ENCODE data around the gene GABRD.

GABRD gene

GRCh38 chr1:2020310-2020655, 1.1 kb downstream of the GABRD start:
- Histone ChIP-seq H3K9me3 (ENCODE audit: control insufficient read depth, insufficient read depth, low read length) (no peaks in the 10 kb centered on the region), H3F3A (ENCODE audit: control insufficient read depth, insufficient read depth) (no peaks in the 10 kb centered on the region), H3K27me3 (ENCODE audit: control insufficient read depth, low read length) (no peaks in the 10 kb centered on the region), H3K4me2 (ENCODE audit: low read length) (no peak overlapping the region), H3K79me2 (ENCODE audit: control insufficient read depth, low read length) (no peaks in the 10 kb centered on the region), H4K20me1 (ENCODE audit: control insufficient read depth, insufficient read depth, low read depth, low read length) (no peaks in the 10 kb centered on the region), H3K4me3 (ENCODE audit: low read length) (no peak overlapping the region), H3K9me2 (replicated peaks; ENCODE audit: control insufficient read depth, low read length) (no peaks in the 10 kb centered on the region), H3K4me1 (ENCODE audit: control insufficient read depth, low read length) (no peaks in the 10 kb centered on the region), H3K36me3 (ENCODE audit: control insufficient read depth, low read length) (no peaks in the 10 kb centered on the region), H3K27ac (ENCODE audit: low read depth, low read length) (no peak overlapping the region)
- TF ChIP-seq EZH2phosphoT487 (IDR thresholded peaks at IDR 0.05; ENCODE audit: borderline replicate concordance, low read length) (no peak), CTCF (IDR thresholded peaks at IDR 0.05; ENCODE audit: low read depth, low read length, poor library complexity, severe bottlenecking) (no peak)

- H3K4me3 ChIP-seq (ENCODE audit: low read length), result no peak overlapping the region
- no peaks in the 10 kb centered on the region for H3K9me3 ChIP-seq (ENCODE audit: control insufficient read depth, insufficient read depth, low read length)
- no peaks in the 10 kb centered on the region for H3K36me3 ChIP-seq (ENCODE audit: control insufficient read depth, low read length)
- H3K4me1 ChIP-seq (ENCODE audit: control insufficient read depth, low read length), result no peaks in the 10 kb centered on the region; the same call in 1 of the 2 replicates
- H3K27ac ChIP-seq (ENCODE audit: low read depth, low read length), result no peak overlapping the region
- H3K79me2 ChIP-seq (ENCODE audit: control insufficient read depth, low read length), result no peaks in the 10 kb centered on the region
- no peaks in the 10 kb centered on the region for H3K27me3 ChIP-seq (ENCODE audit: control insufficient read depth, low read length)
- H3K4me2 ChIP-seq (ENCODE audit: low read length), result no peak overlapping the region
- no peaks in the 10 kb centered on the region for H3F3A ChIP-seq (ENCODE audit: control insufficient read depth, insufficient read depth)
- H4K20me1 ChIP-seq (ENCODE audit: control insufficient read depth, insufficient read depth, low read depth, low read length), result no peaks in the 10 kb centered on the region
- TF ChIP-seq EZH2phosphoT487 (IDR thresholded peaks at IDR 0.05; ENCODE audit: borderline replicate concordance, low read length) (no peak), CTCF (IDR thresholded peaks at IDR 0.05; ENCODE audit: low read depth, low read length, poor library complexity, severe bottlenecking) (no peak)
- no peaks in the 10 kb centered on the region for H3K9me2 ChIP-seq (replicated peaks; ENCODE audit: control insufficient read depth, low read length)
Observed at GRCh38 chr1:2021550-2021949, 2.4 kb downstream of the GABRD start.

GRCh38 chr1:2022063-2022770, 3.1 kb downstream of the GABRD start:
- Histone ChIP-seq H3K27me3 (ENCODE audit: control insufficient read depth, low read length) (no peaks in the 10 kb centered on the region), H3K36me3 (ENCODE audit: control insufficient read depth, low read length) (no peaks in the 10 kb centered on the region), H3K9me2 (replicated peaks; ENCODE audit: control insufficient read depth, low read length) (no peaks in the 10 kb centered on the region), H3K27ac (ENCODE audit: low read depth, low read length) (no peak overlapping the region), H3F3A (ENCODE audit: control insufficient read depth, insufficient read depth) (no peaks in the 10 kb centered on the region), H3K4me2 (ENCODE audit: low read length) (no peak overlapping the region), H3K79me2 (ENCODE audit: control insufficient read depth, low read length) (no peaks in the 10 kb centered on the region), H3K4me1 (ENCODE audit: control insufficient read depth, low read length) (no peaks in the 10 kb centered on the region; the same call in 1 of the 2 replicates), H4K20me1 (ENCODE audit: control insufficient read depth, insufficient read depth, low read depth, low read length) (no peaks in the 10 kb centered on the region), H3K9me3 (ENCODE audit: control insufficient read depth, insufficient read depth, low read length) (no peaks in the 10 kb centered on the region), H3K4me3 (ENCODE audit: low read length) (no peak overlapping the region)
- TF ChIP-seq EZH2phosphoT487 (IDR thresholded peaks at IDR 0.05; ENCODE audit: borderline replicate concordance, low read length) (no peak), CTCF (IDR thresholded peaks at IDR 0.05; ENCODE audit: low read depth, low read length, poor library complexity, severe bottlenecking) (no peak)
